Aorta (tissue), 5 donors: Measurements from ENCODE around the gene PSG1. TPM values are rescaled to one million over a fixed set of nuclear protein-coding genes. Genes with fewer than 3 reads are reported as not detected.
"Not testable (repeated sequence)": the region's sequence is repeated elsewhere in the genome, so short reads cannot be mapped to it uniquely, and the experiment has no call there.

Source experiments
- ATAC-seq: fragments of 200-7000 bp; cut with Tn5 transposase; one replicate; pipeline ENCODE4 v1.9.1; 2022; ENCODE audit warnings: moderate library complexity; ENCODE audit not compliant: low FRiP score
- DNase-seq, 2 donors: peaks; one replicate each; pipeline ENCODE4 v3.0.0-alpha.2; 2020
- H3K27ac ChIP-seq, 2 donors: one replicate each; pipeline ENCODE4 v1.5.1; 2013; ENCODE audit warnings: low read length in 2 of 2, mild to moderate bottlenecking in 2 of 2, moderate library complexity in 2 of 2, control low read depth in 1 of 2, inconsistent platforms in 1 of 2, low read depth in 1 of 2
- H3K27me3 ChIP-seq, 2 donors: one replicate each; pipeline ENCODE4 v1.6.1; 2013; ENCODE audit warnings: control low read depth in 1 of 2, low read length in 1 of 2, mild to moderate bottlenecking in 1 of 2, moderate library complexity in 1 of 2; ENCODE audit not compliant: insufficient read depth in 2 of 2, control insufficient read depth in 1 of 2
- H3K36me3 ChIP-seq, 2 donors: one replicate each; pipeline ENCODE4 v1.6.1; 2013; ENCODE audit warnings: control low read depth in 1 of 2, low read length in 1 of 2, mild to moderate bottlenecking in 1 of 2; ENCODE audit not compliant: insufficient read depth in 2 of 2, control insufficient read depth in 1 of 2
- H3K4me1 ChIP-seq, 2 donors: one replicate each; pipeline ENCODE4 v1.6.1; 2013; ENCODE audit warnings: low read length in 2 of 2, control low read depth in 1 of 2, mild to moderate bottlenecking in 1 of 2, moderate library complexity in 1 of 2; ENCODE audit not compliant: insufficient read depth in 2 of 2, control insufficient read depth in 1 of 2
- H3K4me3 ChIP-seq, 2 donors: one replicate each; pipeline ENCODE4 v1.5.1; 2013; ENCODE audit warnings: low read length in 2 of 2, control low read depth in 1 of 2, mild to moderate bottlenecking in 1 of 2
- H3K9me3 ChIP-seq: one replicate; pipeline ENCODE4 v1.6.1; 2013; ENCODE audit warnings: mild to moderate bottlenecking, low read length; ENCODE audit not compliant: control insufficient read depth
- WGBS, 2 donors: extraction: QIAGEN DNeasy Blood & Tissue Kit; methylation state at CpG; one replicate each; pipeline ENCODE4 v1.1.7; 2013; 5-methylcytosine and 5-hydroxymethylcytosine counted together
- intact Hi-C, 2 donors: fragments of 100-400 bp; cut with DNase I; formaldehyde crosslinking; loops; one replicate each; pipeline versions ENCODE4 v1.14.2 to v1.15.0; 2022
- long read RNA-seq, 2 donors: library from polyadenylated mRNA; unstranded; transcript quantifications; one replicate each; pipeline ENCODE4 v2.0.0, GENCODE V29; 2020 to 2021
- polyA plus RNA-seq, 2 donors: library from polyadenylated mRNA; stranded (reverse); fragments of 200-250 nt; gene quantifications; one replicate each; pipeline ENCODE4 v1.2.3, GENCODE V29; 2013
- total RNA-seq, 2 donors: library from RNA; stranded (reverse); fragmentation: NEBNext Ultra II Directional; extraction: Animal tissue kit (Norgen Biotek cat#: 25700); gene quantifications; one replicate each; pipeline ENCODE4 v1.2.1, GENCODE V29; 2021
- donor health status: healthy with polysubstance abuse.
- donor health status: Bipolar disorder and iron deficiency.
- donor health status: DM: no; HTN: no; CAD: no.
- donor health status: DM: no; HTN: no; CAD: no.
- donor health status: DM: yes; HTN: yes; CAD: no.

The PSG1 gene
- total RNA-seq (not detected), polyA plus RNA-seq (not detected)
- long read RNA-seq, donor 1 = 0 reads
- long read RNA-seq, donor 2 = 0 reads

GRCh38 chr19:42879613-42880012, at the start of gene PSG1:
Gene PSG1, minus strand, starts transcription at chr19:42879713. Its CDS starts 132 bp downstream, at chr19:42879581.
- WGBS, 2 donors = 35 to 70% methylated on average over 2 of the region's 2 CpGs
- Histone ChIP-seq H3K4me1 (no peaks in the 10 kb centered on the region), H3K9me3 (no peaks in the 10 kb centered on the region), H3K27ac (no peak within 1 kb of the TSS), H3K27me3 (no peaks in the 10 kb centered on the region), H3K36me3 (no peaks in the 10 kb centered on the region), H3K4me3 (no peak within 1 kb of the TSS)
- DNase-seq (no peak), ATAC-seq (no peak)
- intact Hi-C loops = no loop called here

GRCh38 chr19:42928896-42929295, 49.4 kb upstream of the PSG1 start:
- Histone ChIP-seq H3K4me3 (no peak overlapping the region), H3K9me3 (no peaks in the 10 kb centered on the region), H3K27me3 (no peaks in the 10 kb centered on the region), H3K36me3 (no peaks in the 10 kb centered on the region), H3K27ac (no peak overlapping the region), H3K4me1 (no peaks in the 10 kb centered on the region)
- intact Hi-C loops = no loop called here
- ATAC-seq = no peak
- DNase-seq = no peak
- WGBS, 2 donors = 79 to 83% methylated on average over 3 of the region's 3 CpGs

- H3K36me3 ChIP-seq = no peaks in the 10 kb centered on the region
- H3K27ac ChIP-seq = no peak overlapping the region
- WGBS, 2 donors = 52 to 63% methylated on average over 2 of the region's 2 CpGs
- no peaks in the 10 kb centered on the region for H3K27me3 ChIP-seq
- intact Hi-C loops = no loop called here
- no peak for DNase-seq
- H3K4me1 ChIP-seq = no peaks in the 10 kb centered on the region
- no peak for ATAC-seq
- no peak overlapping the region for H3K4me3 ChIP-seq
- no peaks in the 10 kb centered on the region for H3K9me3 ChIP-seq
Observed at GRCh38 chr19:42926781-42927180, 47.3 kb upstream of the PSG1 start.

- intact Hi-C loops, DNase-seq, H3K4me1 ChIP-seq, ATAC-seq, H3K36me3 ChIP-seq, H3K4me3 ChIP-seq, H3K9me3 ChIP-seq, H3K27ac ChIP-seq, H3K27me3 ChIP-seq: not testable (repeated sequence)
- 44 to 45% methylated on average over 9 of the region's 9 CpGs for WGBS, 2 donors
Observed at GRCh38 chr19:42923106-42923505, 43.6 kb upstream of the PSG1 start.

- H3K9me3 ChIP-seq, intact Hi-C loops, H3K36me3 ChIP-seq, H3K27me3 ChIP-seq, DNase-seq, H3K4me3 ChIP-seq, ATAC-seq, H3K27ac ChIP-seq, H3K4me1 ChIP-seq: not testable (repeated sequence)
Observed at GRCh38 chr19:42920971-42921370, 41.5 kb upstream of the PSG1 start.

GRCh38 chr19:42919757-42920079, 40.2 kb upstream of the PSG1 start:
- 12 to 20% methylated on average over 3 of the region's 3 CpGs for WGBS, 2 donors
- Histone ChIP-seq H3K27ac (no peak overlapping the region), H3K4me3 (no peak overlapping the region), H3K36me3 (no peaks in the 10 kb centered on the region), H3K4me1 (no peaks in the 10 kb centered on the region), H3K27me3 (no peaks in the 10 kb centered on the region), H3K9me3 (no peaks in the 10 kb centered on the region)
- ATAC-seq (no peak), DNase-seq (no peak)
- intact Hi-C loops = no loop called here

GRCh38 chr19:42919070-42919756, 39.7 kb upstream of the PSG1 start:
- H3K4me1 ChIP-seq, H3K27me3 ChIP-seq, intact Hi-C loops, H3K4me3 ChIP-seq, DNase-seq, ATAC-seq, H3K27ac ChIP-seq, H3K9me3 ChIP-seq, H3K36me3 ChIP-seq: not testable (repeated sequence)
- 66 to 76% methylated on average over 25 to 26 of the region's 26 CpGs for WGBS, 2 donors

GRCh38 chr19:42918377-42919069, 39.0 kb upstream of the PSG1 start:
- H3K4me3 ChIP-seq, H3K9me3 ChIP-seq, DNase-seq, H3K27me3 ChIP-seq, intact Hi-C loops, H3K36me3 ChIP-seq, ATAC-seq, H3K27ac ChIP-seq, H3K4me1 ChIP-seq: not testable (repeated sequence)
- WGBS, 2 donors = 76 to 86% methylated on average over 15 of the region's 15 CpGs

GRCh38 chr19:42917634-42918033, 38.1 kb upstream of the PSG1 start, which contains the start of gene PSG6:
Gene PSG6, minus strand, starts transcription at chr19:42917894. Its CDS starts 102 bp downstream, at chr19:42917792.
- 60 to 83% methylated on average over 1 of the region's 1 CpG for WGBS, 2 donors
- DNase-seq = not testable (repeated sequence)

More at GRCh38 chr19:42917634-42918033, 38.1 kb upstream of the PSG1 start, which contains the start of gene PSG6:
- intact Hi-C loops, H3K4me1 ChIP-seq, ATAC-seq, H3K27me3 ChIP-seq, H3K36me3 ChIP-seq, H3K9me3 ChIP-seq, H3K27ac ChIP-seq, H3K4me3 ChIP-seq: not testable (repeated sequence)
